Left ventricle myocardium inferior (tissue), 1 donor: ENCODE results near the gene CADPS2. TPM values are rescaled to one million over a fixed set of nuclear protein-coding genes. Genes with fewer than 3 reads are reported as not detected.

Source experiments
- DNase-seq: peaks from one replicate; pipeline ENCODE4 v3.0.0-alpha.2; 2020
- H3K27ac ChIP-seq: fragments of 200-600 bp; replicated peaks from 2 replicates; pipeline ENCODE4 v1.8.0; 2021
- H3K27me3 ChIP-seq: fragments of 200-600 bp; 2 replicates; pipeline ENCODE4 v1.8.0; 2021; ENCODE audit warnings: low read depth
- H3K36me3 ChIP-seq: fragments of 200-600 bp; 2 replicates; pipeline ENCODE4 v1.8.0; 2021
- H3K4me1 ChIP-seq: fragments of 200-600 bp; 2 replicates; pipeline ENCODE4 v1.8.0; 2021
- H3K4me3 ChIP-seq: fragments of 200-600 bp; 2 replicates; pipeline ENCODE4 v1.8.0; 2021; ENCODE audit warnings: mild to moderate bottlenecking, moderate library complexity
- H3K9me3 ChIP-seq: fragments of 200-600 bp; replicated peaks from 2 replicates; pipeline ENCODE4 v1.8.0; 2021
- CTCF ChIP-seq: fragments of 200-600 bp; IDR thresholded peaks from 2 replicates; pipeline ENCODE4 v1.8.0; 2021; ENCODE audit warnings: antibody characterized with exemption, mild to moderate bottlenecking, borderline replicate concordance
- intact Hi-C: fragments of 100-400 bp; cut with micrococcal nuclease; formaldehyde crosslinking; loops from one replicate; pipeline ENCODE4 v1.11.0; 2022
- total RNA-seq: library from RNA; stranded (reverse); fragmentation: NEBNext Ultra II Directional; extraction: Animal tissue kit (Norgen Biotek cat#: 25700); gene quantifications from one replicate; pipeline ENCODE4 v1.2.1, GENCODE V29; 2021
- donor health status: DM: no; HTN: yes; CAD: no; lungs with severe emphysema.

Gene CADPS2
- total RNA-seq, 1 donor from 2014 or later: 11.9 TPM

DNA sequence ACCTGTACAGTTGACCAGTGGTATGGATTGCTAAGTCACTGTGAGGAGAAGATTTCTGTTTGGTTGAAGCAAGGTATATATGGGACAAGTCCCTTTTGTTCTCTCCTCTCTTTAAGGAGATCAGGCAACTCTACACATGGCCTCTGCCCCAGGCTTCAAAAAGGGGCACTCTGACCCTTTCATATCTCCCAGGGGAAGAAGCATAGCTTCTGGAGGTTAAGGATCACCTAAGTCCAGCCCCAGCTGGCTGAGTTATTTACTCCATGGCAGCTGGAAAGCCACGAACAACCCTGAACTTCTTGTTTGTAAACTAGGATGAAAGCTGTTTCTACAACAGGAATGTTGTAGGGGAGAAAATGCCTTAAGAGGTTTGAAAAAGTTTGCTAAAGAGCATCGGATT is 452.5 kb downstream of the CADPS2 start:
- no peak overlapping the region for H3K27ac ChIP-seq
- DNase-seq: no peak
- H3K4me1 ChIP-seq: no peaks in the 10 kb centered on the region
- no peaks in the 10 kb centered on the region for H3K27me3 ChIP-seq
- intact Hi-C loops: no loop called here
- H3K9me3 ChIP-seq: no peaks in the 10 kb centered on the region
- no peak overlapping the region for H3K4me3 ChIP-seq
- no peak for TF ChIP-seq CTCF
- no peaks in the 10 kb centered on the region for H3K36me3 ChIP-seq

- no peak for DNase-seq
- no peaks in the 10 kb centered on the region for H3K36me3 ChIP-seq
- no peak overlapping the region for H3K4me3 ChIP-seq
- intact Hi-C loops: no loop called here
- no peaks in the 10 kb centered on the region for H3K4me1 ChIP-seq
- no peaks in the 10 kb centered on the region for H3K27me3 ChIP-seq
- H3K9me3 ChIP-seq: no peaks in the 10 kb centered on the region
- TF ChIP-seq CTCF: no peak
- no peak overlapping the region for H3K27ac ChIP-seq
Measured at GRCh38 chr7:122430710-122431109, 455.6 kb downstream of the CADPS2 start.

DNA sequence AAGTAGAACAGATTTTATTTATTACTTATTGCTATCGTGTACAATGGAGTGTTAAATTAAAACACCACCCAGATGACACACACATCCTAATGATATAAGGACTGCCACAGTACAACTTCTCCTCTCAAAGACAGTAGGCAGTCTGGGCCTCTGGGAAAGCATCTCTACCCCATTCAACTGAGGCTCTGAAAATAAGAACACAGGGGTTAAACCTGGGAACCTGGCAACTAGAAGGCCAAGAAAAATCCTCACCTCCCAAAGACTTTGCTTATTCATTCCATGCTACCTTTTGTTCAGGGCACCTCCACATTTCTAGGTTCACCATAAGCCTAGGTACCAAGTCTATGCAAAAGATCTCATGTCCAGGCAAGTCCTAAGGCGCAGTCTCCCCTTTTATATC is 456.3 kb downstream of the CADPS2 start:
- Histone ChIP-seq H3K9me3 (no peaks in the 10 kb centered on the region), H3K4me3 (no peak overlapping the region), H3K27ac (no peak overlapping the region), H3K27me3 (no peaks in the 10 kb centered on the region), H3K4me1 (no peaks in the 10 kb centered on the region), H3K36me3 (no peaks in the 10 kb centered on the region)
- no peak for TF ChIP-seq CTCF
- no peak for DNase-seq
- intact Hi-C loops: no loop called here

DNA sequence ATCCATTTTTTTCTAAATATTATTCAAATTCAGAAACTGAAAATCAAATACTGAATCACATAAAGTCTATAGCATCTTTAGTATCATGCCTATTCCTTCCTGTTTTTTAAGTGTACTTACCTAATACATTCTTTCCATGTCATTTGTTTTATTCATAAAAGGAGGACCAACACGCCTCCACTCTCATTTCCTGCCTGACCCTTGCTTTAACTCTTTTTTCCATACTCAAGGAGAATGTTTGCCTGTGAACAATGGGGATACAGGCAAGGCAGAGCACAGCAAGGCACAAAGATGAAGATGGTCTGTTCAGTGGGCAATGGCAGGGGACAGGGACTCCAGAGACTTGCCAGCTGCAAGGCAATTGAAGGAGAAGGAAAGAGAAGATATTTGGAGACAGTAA is 460.5 kb downstream of the CADPS2 start:
- Histone ChIP-seq H3K27me3 (no peaks in the 10 kb centered on the region), H3K4me3 (no peak overlapping the region), H3K9me3 (no peaks in the 10 kb centered on the region), H3K4me1 (no peaks in the 10 kb centered on the region), H3K36me3 (no peaks in the 10 kb centered on the region), H3K27ac (no peak overlapping the region)
- no peak for TF ChIP-seq CTCF
- intact Hi-C loops: no loop called here
- DNase-seq: no peak

DNA sequence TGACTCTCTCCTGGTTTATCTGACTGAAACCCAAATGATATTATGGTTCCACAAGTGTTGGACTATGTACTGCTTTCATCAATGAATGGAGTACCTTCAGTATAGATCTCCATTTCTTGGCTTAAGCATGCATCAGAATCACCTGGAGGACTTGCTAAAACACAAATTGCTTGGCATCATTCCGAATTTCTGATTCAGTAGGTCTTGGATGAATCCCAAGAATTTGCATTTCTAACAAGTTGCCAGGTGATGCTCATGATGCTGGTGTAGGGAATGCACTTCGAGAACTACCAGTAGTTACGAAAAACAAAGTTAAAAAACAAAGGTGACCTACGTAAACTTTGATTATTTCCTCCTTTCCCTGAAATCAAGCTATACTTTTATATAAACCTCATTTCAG is 462.7 kb downstream of the CADPS2 start:
- Histone ChIP-seq H3K9me3 (no peaks in the 10 kb centered on the region), H3K36me3 (no peaks in the 10 kb centered on the region), H3K27me3 (no peaks in the 10 kb centered on the region), H3K4me1 (no peaks in the 10 kb centered on the region), H3K4me3 (no peak overlapping the region), H3K27ac (no peak overlapping the region)
- TF ChIP-seq CTCF: no peak
- no peak for DNase-seq
- intact Hi-C loops: no loop called here

- no peak overlapping the region for H3K27ac ChIP-seq
- no peak for TF ChIP-seq CTCF
- H3K9me3 ChIP-seq: no peaks in the 10 kb centered on the region
- H3K4me1 ChIP-seq: peaks cover 6% of the 10 kb centered on the region
- H3K4me3 ChIP-seq: no peak overlapping the region
- H3K36me3 ChIP-seq: peaks cover 9% of the 10 kb centered on the region
- H3K27me3 ChIP-seq: no peaks in the 10 kb centered on the region
- intact Hi-C loops: no loop called here
- no peak for DNase-seq
Measured at GRCh38 chr7:122416336-122416735, 469.9 kb downstream of the CADPS2 start.
